Measurements from ENCODE around the gene MRPL9. TPM values are rescaled to one million over a fixed set of nuclear protein-coding genes. Genes with fewer than 3 reads are reported as not detected.
"Not testable (repeated sequence)": the region's sequence is repeated elsewhere in the genome, so short reads cannot be mapped to it uniquely, and the experiment has no call there.

The MRPL9 gene
- total RNA-seq, 1 donor from 2014 or later: 26.3 TPM

DNA sequence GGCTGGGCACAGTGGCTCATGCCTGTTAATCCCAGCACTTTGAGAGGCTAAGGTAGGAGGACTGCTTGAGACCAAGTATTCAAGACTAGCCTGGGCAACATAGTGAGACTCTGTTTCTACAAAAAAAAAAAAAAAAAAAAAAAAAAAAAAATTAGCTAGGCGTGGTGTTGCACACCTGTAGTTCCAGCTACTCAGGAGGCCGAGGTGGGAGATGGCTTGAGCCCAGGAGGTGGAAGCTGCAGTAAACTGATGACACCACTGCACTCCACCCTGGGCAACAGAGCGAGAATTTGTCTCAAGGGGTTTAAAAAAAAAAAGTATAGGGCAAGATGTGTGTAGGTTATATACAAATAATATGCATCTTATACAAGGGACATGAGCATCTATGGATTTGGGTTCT, 24.4 kb upstream of the MRPL9 start:
- no peak for DNase-seq (ENCODE audit: low spot score)
- no peak for ATAC-seq

DNA sequence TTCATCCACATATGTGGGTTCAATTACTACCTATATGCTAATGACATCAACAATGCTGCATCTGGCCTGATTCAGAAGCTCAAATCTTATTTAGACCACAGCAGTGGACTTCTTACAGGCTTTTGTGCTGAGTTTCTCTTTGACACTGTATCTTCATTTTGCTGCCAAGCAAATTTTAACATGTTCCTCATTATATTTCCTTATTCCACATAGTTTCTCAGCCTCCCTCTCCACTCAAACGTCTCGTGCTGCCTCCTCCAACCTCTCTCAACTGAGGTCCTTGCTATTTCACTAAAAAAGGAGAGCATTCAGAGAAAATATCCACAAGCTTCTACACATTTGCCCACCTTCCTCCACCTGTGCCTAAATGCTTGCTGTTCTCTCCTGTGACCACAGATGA, 20.5 kb upstream of the MRPL9 start:
- ATAC-seq: no peak

DNA sequence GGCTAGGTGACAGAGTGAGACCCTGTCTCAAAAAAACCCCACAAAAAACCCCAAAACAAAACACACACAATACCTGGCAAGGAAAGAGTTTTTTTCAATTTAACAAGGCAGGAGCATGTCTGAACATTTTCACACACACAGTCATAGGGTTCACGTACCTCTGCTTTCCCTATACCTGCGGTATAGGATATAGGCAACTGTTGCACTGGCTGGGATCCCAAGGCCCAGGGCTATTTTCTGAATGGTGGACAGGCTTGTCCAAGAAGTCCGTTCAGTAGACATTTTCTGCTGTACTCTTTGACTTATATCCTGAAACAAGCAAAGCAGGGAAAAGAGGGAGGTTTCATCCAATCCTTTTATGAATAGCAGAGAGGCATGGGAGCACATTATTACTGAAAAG, 19.4 kb upstream of the MRPL9 start:
- DNase-seq (ENCODE audit: low spot score) (no peak), ATAC-seq (no peak)

More for the DNA sequence above, 20.5 kb upstream of the MRPL9 start:
- no peak for DNase-seq (ENCODE audit: low spot score)

DNA sequence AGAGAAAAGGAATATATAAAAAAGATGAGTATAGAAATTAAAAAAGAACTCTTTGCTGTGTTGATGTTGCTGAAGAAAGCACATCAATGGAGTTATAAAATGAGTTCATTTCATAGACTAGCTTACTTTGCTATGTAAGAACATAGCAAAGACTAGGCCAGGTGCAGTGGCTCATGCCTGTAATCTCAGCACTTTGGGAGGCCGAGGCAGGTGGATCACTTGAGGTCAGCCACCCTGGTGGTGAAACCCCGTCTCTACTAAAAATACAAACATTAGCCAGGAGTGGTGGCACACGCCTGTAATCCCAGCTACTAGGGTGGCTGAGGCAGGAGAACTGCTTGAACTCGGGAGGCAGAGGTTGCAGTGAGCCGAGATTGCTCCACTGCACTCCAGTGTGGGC, 18.7 kb upstream of the MRPL9 start:
- DNase-seq (ENCODE audit: low spot score); ATAC-seq: not testable (repeated sequence)

DNA sequence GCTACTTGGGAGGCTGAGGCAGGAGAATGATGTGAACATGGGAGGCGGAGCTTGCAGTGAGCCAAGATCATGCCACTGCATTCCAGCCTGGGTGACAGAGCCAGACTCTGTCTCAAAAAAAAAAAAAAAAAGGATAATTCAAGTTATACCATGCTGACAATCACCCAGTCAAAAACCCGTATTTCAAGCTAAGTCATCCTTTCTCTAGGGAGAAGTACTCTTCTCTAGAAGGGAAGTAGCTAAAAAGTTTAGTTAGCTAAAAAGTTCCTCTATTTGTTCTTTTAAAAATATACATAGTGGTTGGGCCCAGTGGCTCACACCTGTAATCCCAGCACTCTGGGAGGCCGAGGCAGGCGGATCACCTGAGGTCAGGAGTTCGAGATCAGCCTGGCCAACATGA, 17.4 kb upstream of the MRPL9 start:
- DNase-seq (ENCODE audit: low spot score); ATAC-seq: not testable (repeated sequence)

DNA sequence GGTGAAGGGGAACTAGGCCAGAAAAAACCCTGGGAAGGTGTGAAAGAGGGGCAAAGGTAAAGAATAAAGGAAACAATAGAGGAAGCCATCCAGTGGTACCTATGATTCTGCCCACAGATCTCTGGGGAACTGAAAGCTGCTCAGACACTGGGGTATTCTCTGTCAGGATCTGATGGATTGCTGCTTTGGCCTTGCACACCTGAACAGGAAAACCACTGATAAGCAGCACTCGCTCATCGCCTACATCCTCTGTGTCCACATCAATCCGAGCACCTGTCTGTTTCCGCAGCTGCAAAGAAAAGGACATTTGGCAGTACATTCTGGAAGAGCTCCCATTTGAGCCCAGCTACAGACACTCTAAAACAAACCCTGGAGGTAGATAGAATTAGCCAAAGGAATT, 16.6 kb upstream of the MRPL9 start:
- DNase-seq (ENCODE audit: low spot score) (no peak), ATAC-seq (no peak)

DNA sequence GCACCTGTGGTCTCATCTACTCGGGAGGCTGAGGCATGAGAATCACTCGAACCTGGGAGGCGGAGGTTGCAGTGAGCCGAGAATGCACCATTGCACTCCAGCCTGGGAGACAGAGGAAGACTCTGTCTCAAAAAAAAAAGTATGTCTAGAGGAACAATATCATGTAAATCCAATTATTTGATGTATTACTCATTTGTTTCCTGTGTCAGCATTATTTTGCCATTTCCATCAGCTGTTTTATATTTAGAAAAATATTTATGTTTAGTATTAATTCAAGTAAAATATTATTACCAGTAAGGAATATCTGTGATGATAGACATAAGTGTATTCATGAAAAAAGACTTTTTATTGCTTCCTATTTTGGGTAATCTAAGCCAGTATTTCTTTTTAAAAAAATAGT, 14.0 kb upstream of the MRPL9 start:
- no peak for DNase-seq (ENCODE audit: low spot score)
- ATAC-seq: no peak

DNA sequence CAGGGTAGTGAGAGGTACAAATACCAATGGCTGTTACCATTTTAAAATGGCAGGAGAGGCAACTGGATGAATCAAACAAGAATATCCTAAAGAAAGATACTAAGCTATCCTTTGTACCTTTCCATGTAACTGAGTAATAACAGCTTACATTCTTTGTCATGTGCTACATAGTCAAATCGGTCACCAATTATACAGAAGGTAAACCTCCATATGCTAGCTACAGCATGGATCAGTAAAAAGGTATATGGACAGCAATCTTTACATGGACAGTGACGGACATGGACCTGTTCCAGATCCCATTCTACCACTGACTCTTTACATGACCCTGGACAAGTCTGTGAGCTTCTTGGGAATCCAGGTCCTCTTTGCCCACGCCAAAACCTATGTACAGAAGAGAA, 13.4 kb upstream of the MRPL9 start:
- no peak for ATAC-seq
- DNase-seq (ENCODE audit: low spot score): no peak

DNA sequence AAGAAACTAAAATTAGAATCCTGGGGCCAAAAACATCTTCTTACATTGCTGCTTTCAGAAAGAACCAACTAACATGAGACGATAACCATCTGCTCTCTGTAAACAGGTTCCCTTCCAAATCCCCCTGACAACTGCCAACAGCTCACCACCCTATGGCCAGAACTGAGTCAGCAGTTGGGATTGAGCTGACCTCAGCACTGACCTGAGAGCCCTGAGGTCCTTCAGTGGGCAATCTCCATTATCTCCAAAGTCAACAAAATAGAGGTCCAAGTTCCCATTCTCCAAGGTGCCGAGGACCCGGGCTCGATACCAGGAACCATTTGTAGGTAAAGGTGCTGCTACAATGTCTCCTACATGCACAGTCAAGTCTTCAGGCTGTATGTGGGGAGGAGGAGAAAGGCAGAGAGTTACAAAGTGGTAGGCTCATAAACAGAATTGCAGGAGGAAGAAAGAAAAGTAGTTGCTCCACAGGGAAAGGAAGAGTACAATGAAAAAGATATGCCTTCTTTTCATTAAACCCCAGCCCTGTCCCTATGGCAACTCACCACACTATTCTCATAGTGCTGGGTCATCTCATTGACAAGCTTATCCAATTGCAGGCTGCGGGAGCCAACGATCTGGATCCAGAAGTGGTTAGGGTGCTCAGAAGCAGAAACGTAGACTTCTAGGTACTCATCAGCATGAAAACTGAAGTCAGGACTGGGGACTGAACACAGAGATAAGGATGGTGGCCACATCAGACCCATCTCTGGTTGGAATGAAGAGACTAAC, 12.8 kb upstream of the MRPL9 start:
- ATAC-seq (peak; percentile 82), DNase-seq (ENCODE audit: low spot score) (peak; percentile 54)

DNA sequence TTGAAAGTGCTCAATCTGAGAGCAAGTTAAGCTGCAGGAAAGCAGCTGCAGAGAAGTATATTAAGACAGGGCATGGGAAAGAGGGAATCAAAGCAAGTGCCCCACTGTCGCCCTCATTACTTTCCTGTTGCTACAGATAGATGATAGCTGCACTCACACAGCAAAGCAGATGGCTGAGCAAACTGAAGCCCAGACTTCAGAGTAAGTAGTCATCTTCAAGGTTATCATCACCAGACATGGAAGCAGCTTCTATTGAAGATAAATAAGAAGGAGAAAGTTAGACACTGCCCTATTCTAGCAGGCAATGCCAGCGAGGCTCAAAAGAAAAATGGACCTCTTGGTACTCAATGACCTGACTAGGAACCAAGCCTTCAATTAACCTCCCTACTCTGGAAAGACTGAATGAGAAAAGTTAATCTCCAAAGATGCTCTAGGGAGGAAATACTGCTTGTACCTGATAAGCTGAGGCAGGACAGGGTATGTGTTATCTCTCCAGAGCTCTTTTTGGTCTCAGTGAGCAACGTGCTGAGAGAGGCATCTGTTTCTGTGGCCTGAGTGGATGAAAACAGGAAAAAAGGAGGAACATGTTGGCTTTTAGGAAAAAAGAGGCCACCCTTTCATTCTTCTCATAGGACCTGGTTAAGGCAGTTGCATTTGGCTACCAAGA, 11.1 kb upstream of the MRPL9 start:
- no peak for ATAC-seq
- no peak for DNase-seq (ENCODE audit: low spot score)

DNA sequence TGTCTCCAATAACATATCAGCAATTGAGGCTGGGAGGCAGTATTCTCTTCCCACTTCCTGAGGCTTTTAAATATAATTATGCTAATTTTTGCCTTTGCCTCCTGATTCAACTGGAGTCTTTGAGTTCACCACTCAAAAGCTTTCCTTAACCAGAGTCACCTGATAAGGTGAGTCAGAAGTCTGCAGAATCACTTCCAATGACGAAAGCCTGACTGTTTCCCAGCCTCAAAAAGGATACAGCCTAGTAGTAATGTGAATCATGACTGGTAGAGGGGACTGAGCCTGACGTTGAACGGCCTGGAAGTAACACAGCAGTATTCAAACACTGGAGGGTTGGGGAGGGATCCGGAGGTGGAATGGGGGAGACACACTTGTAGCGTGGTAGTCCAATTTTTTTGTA, 10.4 kb upstream of the MRPL9 start:
- ATAC-seq (no peak), DNase-seq (ENCODE audit: low spot score) (no peak)

DNA sequence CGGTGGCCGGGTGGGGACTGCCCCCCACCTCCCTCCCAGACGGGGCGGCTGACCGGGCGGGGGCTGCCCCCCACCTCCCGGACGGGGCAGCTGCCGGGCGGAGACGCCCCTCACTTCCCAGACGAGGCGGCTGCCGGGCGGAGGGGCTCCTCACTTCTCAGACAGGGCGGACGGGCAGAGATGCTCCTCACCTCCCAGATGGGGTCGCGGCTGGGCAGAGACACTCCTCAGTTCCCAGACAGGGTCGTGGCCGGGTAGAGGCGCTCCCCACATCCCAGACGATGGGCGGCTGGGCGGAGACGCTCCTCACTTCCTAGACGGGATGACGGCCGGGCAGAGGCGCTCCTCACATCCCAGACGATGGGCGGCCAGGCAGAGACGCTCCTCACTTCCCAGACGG, 6.0 kb upstream of the MRPL9 start:
- DNase-seq (ENCODE audit: low spot score); ATAC-seq: not testable (repeated sequence)

DNA sequence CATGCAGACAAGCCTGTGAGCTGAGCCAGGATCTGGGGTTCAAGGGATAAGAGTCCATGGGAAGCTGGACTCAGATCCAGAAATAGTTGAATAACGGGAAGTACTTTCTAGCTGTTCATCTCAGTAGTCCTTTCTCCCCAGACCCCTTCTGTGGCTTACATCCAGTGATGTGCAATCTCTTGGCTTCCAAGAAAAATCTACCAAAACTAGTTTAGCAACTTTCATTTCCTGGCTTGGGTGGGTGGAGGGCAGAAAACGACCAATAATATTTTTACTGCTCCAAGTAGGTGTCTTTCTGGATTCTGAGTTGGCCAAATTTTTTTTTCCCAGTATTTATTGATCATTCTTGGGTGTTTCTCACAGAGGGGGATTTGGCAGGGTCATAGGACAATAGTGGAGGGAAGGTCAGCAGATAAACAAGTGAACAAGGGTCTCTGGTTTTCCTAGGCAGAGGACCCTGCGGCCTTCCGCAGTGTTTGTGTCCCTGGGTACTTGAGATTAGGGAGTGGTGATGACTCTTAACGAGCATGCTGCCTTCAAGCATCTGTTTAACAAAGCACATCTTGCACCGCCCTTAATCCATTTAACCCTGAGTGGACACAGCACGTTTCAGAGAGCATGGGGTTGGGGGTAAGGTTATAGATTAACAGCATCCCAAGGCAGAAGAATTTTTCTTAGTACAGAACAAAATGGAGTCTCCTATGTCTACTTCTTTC, 5.2 kb upstream of the MRPL9 start:
- not testable (repeated sequence) for DNase-seq (ENCODE audit: low spot score); ATAC-seq

DNA sequence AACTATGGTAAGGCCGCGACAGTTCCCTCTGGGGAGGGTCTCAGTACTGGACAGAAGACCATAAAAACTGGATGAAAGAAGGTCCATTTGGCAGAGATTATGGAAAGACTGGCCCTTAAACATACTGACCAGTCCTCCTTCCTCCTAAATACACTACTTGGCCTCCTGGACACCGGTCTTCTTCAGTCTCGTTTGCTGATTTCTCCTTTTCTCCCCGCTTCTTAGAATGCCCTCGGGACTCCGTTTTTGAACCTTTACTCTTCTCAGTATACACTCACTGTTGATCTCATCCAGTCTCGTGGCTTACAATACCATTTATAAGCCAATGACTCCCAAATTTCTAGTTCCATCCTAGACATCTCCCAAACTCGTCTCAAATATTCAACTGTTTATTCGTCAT, 694 bp upstream of the MRPL9 start:
- DNase-seq (ENCODE audit: low spot score) (no peak), ATAC-seq (no peak)

DNA sequence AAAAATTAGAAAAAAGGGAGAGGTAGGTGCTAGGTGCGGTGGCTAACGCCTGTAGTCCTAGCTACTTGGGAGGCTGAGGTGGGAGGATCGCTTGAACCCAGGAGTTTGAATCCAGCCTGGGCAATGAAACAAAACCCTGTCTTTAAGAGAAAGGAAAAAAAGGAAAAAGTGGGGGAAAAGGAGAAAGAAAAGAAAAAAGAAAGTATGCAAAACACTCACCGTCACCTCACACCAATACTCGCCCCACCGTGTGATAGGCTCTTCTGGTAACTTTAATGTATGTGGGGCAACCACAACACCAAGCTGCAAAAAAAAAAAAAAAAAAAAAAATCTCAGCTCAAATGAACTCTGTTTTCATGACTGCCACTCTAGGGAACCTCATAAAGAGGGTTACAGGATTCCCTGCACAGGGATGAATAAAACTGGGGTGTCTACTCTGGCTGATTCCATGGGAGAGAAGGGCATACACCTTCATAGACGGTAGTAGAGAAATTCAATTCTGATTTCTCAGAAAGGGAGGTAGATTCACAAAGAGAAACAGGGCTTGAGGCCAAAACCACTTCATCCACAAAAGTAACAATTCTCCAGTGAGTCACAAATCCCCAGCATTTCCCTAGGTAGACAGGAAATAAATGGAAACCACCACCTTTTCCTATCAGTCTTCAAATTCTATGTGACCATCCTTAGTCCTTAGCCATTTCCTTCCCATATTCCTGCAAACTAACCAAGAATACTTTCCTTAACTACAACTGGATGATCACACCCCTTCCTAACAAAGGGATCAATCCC, 2.5 kb downstream of the MRPL9 start:
- ATAC-seq: no peak

DNA sequence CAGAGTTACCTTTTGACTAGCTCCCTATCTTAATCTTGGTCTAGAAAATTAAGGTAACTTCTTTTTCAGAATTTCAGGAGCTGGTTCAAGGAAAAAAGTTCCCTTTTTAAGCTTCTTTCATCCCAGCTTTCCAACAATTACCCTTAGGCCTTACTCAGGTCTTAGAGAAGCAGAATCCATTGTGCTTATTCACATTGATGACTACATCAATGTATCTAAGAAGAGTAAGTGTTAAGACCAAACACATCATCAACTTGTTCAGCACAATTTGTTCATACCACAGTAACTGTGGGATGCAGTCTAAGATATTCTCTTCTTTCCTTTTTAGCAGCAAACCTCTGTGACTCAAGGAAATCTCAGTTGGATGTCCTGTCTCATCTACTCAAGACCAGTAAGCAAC, 4.1 kb downstream of the MRPL9 start:
- DNase-seq (ENCODE audit: low spot score): no peak
- no peak for ATAC-seq

More for the DNA sequence above, 2.5 kb downstream of the MRPL9 start:
- DNase-seq (ENCODE audit: low spot score): no peak

DNA sequence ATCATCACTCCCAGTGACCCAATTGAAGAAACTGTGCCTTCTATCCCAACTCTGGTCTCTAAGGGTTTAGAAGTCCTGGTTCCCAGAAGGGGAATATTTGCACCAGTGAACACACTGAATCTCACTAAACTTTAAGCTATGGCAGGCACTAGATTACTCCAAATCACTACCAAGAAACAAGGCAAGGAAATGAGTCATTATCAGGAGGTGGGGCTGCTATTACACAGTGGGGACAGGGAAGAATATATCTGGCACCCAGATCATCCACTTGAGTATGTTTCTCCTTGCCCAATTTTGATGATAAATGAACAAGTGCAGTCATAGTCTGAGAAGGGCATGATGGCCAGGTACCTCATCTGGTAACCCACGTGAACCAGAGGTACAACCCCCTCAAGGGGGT, 7.0 kb downstream of the MRPL9 start:
- DNase-seq (ENCODE audit: low spot score): no peak
- ATAC-seq: no peak

DNA sequence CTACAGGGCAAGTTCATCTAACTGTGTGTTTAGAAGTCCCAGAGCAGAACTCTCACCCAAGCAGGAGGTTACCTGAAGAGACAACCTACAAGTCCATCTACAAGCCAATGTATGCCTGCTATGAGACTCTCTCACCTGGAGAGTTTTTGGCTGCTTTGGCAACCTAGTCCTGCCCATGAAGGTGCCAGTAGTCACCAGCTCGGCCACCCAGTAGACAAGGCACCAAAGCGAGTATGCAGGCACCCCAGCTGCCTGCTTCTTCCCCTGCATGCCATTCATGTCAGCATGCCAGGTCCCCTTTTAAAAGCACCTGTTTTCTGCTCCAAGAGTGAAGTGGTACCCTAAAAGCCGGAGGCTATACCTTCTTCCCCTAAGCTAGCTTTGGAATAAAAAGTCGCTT, 21.8 kb downstream of the MRPL9 start:
- no peak for DNase-seq (ENCODE audit: low spot score)
- no peak for ATAC-seq

DNA sequence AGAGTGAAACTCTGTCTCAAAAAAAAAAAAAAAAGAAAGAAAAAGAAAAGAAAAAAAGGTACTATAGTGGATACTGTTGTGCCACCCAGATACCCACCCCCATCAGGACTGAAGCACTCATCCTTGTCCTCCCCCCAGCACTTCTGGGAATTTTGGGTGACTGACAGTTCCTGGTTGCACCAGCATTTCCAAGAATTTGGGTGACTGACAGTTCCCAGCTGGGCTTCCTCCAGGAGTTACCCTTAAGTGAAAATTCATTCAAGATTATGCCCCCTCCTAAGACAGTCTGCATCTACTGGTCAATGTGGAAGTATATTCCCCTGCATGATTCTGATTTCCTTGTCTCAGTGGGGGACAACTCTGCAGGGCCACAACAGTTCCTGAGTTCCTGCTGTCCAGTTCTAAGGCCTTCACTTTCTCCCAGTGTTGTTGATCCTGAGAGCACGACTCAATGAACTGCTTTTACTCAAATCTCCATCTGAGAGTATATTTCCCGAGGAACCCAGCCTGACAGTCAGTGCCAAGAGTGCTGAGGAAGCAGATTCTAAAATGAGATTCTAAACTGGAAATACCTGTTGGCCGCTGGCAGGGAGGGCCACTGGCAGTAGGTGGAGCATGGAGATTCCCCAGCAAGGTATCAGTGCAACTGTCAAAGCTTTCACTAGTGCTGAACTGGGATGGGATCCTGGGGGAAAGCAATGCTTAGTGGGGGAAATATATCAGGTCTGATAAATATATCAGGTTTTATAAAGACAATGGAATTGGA, 23.5 kb downstream of the MRPL9 start:
- DNase-seq (ENCODE audit: low spot score) (no peak), ATAC-seq (peak; percentile 81)

DNA sequence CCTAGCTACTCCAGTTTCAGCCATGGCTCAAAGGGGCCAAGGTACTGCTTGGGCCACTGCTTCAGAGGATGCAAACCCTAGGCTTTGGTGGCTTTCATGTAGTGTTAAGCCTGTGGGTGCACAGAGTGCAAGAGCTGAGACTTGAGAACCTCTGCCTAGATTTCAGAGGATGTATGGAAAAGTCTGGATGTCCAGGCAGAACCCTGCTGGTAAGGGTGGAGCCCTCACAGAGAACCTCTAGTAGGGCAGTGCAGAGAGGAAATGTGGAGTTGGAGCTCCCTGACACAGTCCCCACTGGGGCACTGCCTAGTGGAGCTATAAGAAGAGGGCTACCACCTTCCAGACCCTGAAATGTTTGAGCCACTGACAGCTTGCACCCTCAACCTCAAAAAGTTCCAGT, 25.8 kb downstream of the MRPL9 start:
- DNase-seq (ENCODE audit: low spot score) (no peak), ATAC-seq (no peak)

Measured in left lobe of liver (tissue), 2 donors.